ENCODE results near the gene COL11A2. TPM values are rescaled to one million over a fixed set of nuclear protein-coding genes. Genes with fewer than 3 reads are reported as not detected.

The COL11A2 gene
- total RNA-seq, 1 donor: 1.8 TPM

GRCh38 chr6:33198853-33199436, 6.7 kb upstream of the COL11A2 start:
- H3K4me3 ChIP-seq (ENCODE audit: insufficient read depth, low read length): peak overlapping the region; percentile 81
- H3K36me3 ChIP-seq (ENCODE audit: insufficient read depth, low read length): peaks cover 60% of the 10 kb centered on the region
- peaks cover 69% of the 10 kb centered on the region for H4K20me1 ChIP-seq (ENCODE audit: insufficient read depth, low read length)
- peaks cover 65% of the 10 kb centered on the region for H3K79me2 ChIP-seq (ENCODE audit: insufficient read depth, low read length)
- H3K27ac ChIP-seq (ENCODE audit: low read depth, low read length): peak overlapping the region; percentile 98
- H2AFZ ChIP-seq (ENCODE audit: low read length): no peak overlapping the region
- DNase-seq (ENCODE audit: insufficient read length, low spot score, missing footprints): peak; percentile 81
- H3K27me3 ChIP-seq (ENCODE audit: insufficient read depth, low read length): no peaks in the 10 kb centered on the region
- H3K4me1 ChIP-seq (ENCODE audit: insufficient read depth, low read length): peaks cover 39% of the 10 kb centered on the region
- no peaks in the 10 kb centered on the region for H3K9me3 ChIP-seq (ENCODE audit: low read depth, low read length)
- no peak for TF ChIP-seq CTCF (IDR thresholded peaks at IDR 0.05; ENCODE audit: extremely low read depth, low read depth, low read length)
- peak overlapping the region; percentile 99 for H3K4me2 ChIP-seq (ENCODE audit: insufficient read depth, low read length)

- peaks cover 63% of the 10 kb centered on the region for H4K20me1 ChIP-seq (ENCODE audit: insufficient read depth, low read length)
- no peak overlapping the region for H3K4me3 ChIP-seq (ENCODE audit: insufficient read depth, low read length)
- H3K36me3 ChIP-seq (ENCODE audit: insufficient read depth, low read length): peaks cover 53% of the 10 kb centered on the region
- H3K27me3 ChIP-seq (ENCODE audit: insufficient read depth, low read length): no peaks in the 10 kb centered on the region
- no peak overlapping the region for H2AFZ ChIP-seq (ENCODE audit: low read length)
- H3K4me1 ChIP-seq (ENCODE audit: insufficient read depth, low read length): peaks cover 34% of the 10 kb centered on the region
- no peak overlapping the region for H3K27ac ChIP-seq (ENCODE audit: low read depth, low read length)
- peak; percentile 77 for DNase-seq (ENCODE audit: insufficient read length, low spot score, missing footprints)
- peaks cover 58% of the 10 kb centered on the region for H3K79me2 ChIP-seq (ENCODE audit: insufficient read depth, low read length)
- peak overlapping the region; percentile 12 for H3K4me2 ChIP-seq (ENCODE audit: insufficient read depth, low read length)
- H3K9me3 ChIP-seq (ENCODE audit: low read depth, low read length): no peaks in the 10 kb centered on the region
- no peak for TF ChIP-seq CTCF (IDR thresholded peaks at IDR 0.05; ENCODE audit: extremely low read depth, low read depth, low read length)
Measured at GRCh38 chr6:33198159-33198852, 6.0 kb upstream of the COL11A2 start.

- H3K27ac ChIP-seq (ENCODE audit: low read depth, low read length): no peak overlapping the region
- H3K4me2 ChIP-seq (ENCODE audit: insufficient read depth, low read length): no peak overlapping the region
- no peak overlapping the region for H3K4me3 ChIP-seq (ENCODE audit: insufficient read depth, low read length)
- peaks cover 5% of the 10 kb centered on the region for H3K27me3 ChIP-seq (ENCODE audit: insufficient read depth, low read length)
- peaks cover 50% of the 10 kb centered on the region for H3K79me2 ChIP-seq (ENCODE audit: insufficient read depth, low read length)
- H3K4me1 ChIP-seq (ENCODE audit: insufficient read depth, low read length): peaks cover 26% of the 10 kb centered on the region
- H4K20me1 ChIP-seq (ENCODE audit: insufficient read depth, low read length): peaks cover 55% of the 10 kb centered on the region
- H3K36me3 ChIP-seq (ENCODE audit: insufficient read depth, low read length): peaks cover 46% of the 10 kb centered on the region
- no peak overlapping the region for H2AFZ ChIP-seq (ENCODE audit: low read length)
- TF ChIP-seq CTCF (IDR thresholded peaks at IDR 0.05; ENCODE audit: extremely low read depth, low read depth, low read length): peak; percentile 82
- H3K9me3 ChIP-seq (ENCODE audit: low read depth, low read length): no peaks in the 10 kb centered on the region
- peak; percentile 98 for DNase-seq (ENCODE audit: insufficient read length, low spot score, missing footprints)
Measured at GRCh38 chr6:33197431-33198048, 5.3 kb upstream of the COL11A2 start.

Measured in osteoblast (primary cell).